A673 (cell line): ENCODE measurements around the gene YPEL2. TPM values are rescaled to one million over a fixed set of nuclear protein-coding genes. Genes with fewer than 3 reads are reported as not detected.

Experiments used
- BruUV-seq: library from RNA; stranded (reverse); fragments of 400-500 nt; replicated peaks from 2 replicates; lab custom pipeline; 2021; lab: Mats Ljungman, UMichigan
- CTCF ChIA-PET: fragments of 300-600 bp; sonication (Branson Sonifier 250); formaldehyde crosslinking; loops from one replicate; lab custom pipeline; 2022; ENCODE audit warnings: antibody characterized with exemption; lab: Charles Lee
- POLR2A ChIA-PET: fragments of 300-600 bp; sonication (Branson Sonifier 250); formaldehyde crosslinking; loops from one replicate; lab custom pipeline; 2022; ENCODE audit warnings: antibody characterized with exemption; ENCODE audit not compliant: low non-redundant PET; lab: Charles Lee
- DNase-seq: peaks from one replicate; pipeline ENCODE4 v3.0.0-alpha.2; 2015; ENCODE audit warnings: low spot score
- H3K27ac ChIP-seq: fragments of 200-600 bp; sonication (generic); 2 replicates; pipeline ENCODE4 v1.5.1; 2016; ENCODE audit warnings: mixed run types, low read depth, mild to moderate bottlenecking, mixed read lengths, antibody characterized with exemption, low read length; ENCODE audit not compliant: poor library complexity, severe bottlenecking
- H3K27me3 ChIP-seq: fragments of 200-600 bp; sonication (generic); replicated peaks from 2 replicates; pipeline ENCODE4 v1.6.1; 2017; ENCODE audit warnings: mixed run types, low read depth, mild to moderate bottlenecking, mixed read lengths, antibody characterized with exemption, low read length; ENCODE audit not compliant: insufficient read depth, poor library complexity
- H3K36me3 ChIP-seq: fragments of 200-600 bp; sonication (generic); 2 replicates; pipeline ENCODE4 v1.6.1; 2016; ENCODE audit warnings: mixed run types, mild to moderate bottlenecking, mixed read lengths, antibody characterized with exemption, low read length; ENCODE audit not compliant: insufficient read depth, poor library complexity, severe bottlenecking
- H3K4me1 ChIP-seq: fragments of 200-600 bp; sonication (generic); 2 replicates; pipeline ENCODE4 v1.6.1; 2017; ENCODE audit warnings: mixed run types, mild to moderate bottlenecking, mixed read lengths, antibody characterized with exemption, low read length; ENCODE audit not compliant: insufficient read depth, poor library complexity, severe bottlenecking
- H3K4me3 ChIP-seq: fragments of 200-600 bp; sonication (generic); 2 replicates; pipeline ENCODE4 v1.5.1; 2016; ENCODE audit warnings: low read depth, mixed run types, mild to moderate bottlenecking, mixed read lengths, low read length; ENCODE audit not compliant: poor library complexity, severe bottlenecking
- H3K9me3 ChIP-seq: fragments of 200-600 bp; sonication (generic); 2 replicates; pipeline ENCODE4 v1.6.1; 2016; ENCODE audit warnings: mixed run types, low read depth, mild to moderate bottlenecking, mixed read lengths, antibody characterized with exemption, low read length; ENCODE audit not compliant: poor library complexity, severe bottlenecking
- EZH2 ChIP-seq: fragments of 200-600 bp; sonication (generic); IDR thresholded peaks from 2 replicates; pipeline ENCODE4 v1.6.1; 2017; ENCODE audit warnings: borderline replicate concordance, low read depth, mild to moderate bottlenecking, mixed read lengths, antibody characterized with exemption, low read length; ENCODE audit not compliant: poor library complexity, severe bottlenecking
- intact Hi-C: fragments of 100-400 bp; cut with micrococcal nuclease; formaldehyde crosslinking; loops from one replicate; pipeline ENCODE4 v1.10.0; 2022; ENCODE audit not compliant: unreplicated experiment
- total RNA-seq: library from RNA; stranded (reverse); gene quantifications from 2 replicates; pipeline ENCODE4 v1.2.3, GENCODE V29; 2021
- TF ChIP-seq, protein P1 (sequence below): fragments of 300-800, 200-600 bp; sonication (generic); conservative IDR thresholded peaks from 2 replicates; pipeline ENCODE4 v1.5.1; 2017; ENCODE audit warnings: low read depth, mild to moderate bottlenecking, antibody characterized with exemption, low read length, moderate library complexity, mixed read lengths

YPEL2 gene
- total RNA-seq, 1 experiment from 2014 or later, result 0.60 TPM

DNA sequence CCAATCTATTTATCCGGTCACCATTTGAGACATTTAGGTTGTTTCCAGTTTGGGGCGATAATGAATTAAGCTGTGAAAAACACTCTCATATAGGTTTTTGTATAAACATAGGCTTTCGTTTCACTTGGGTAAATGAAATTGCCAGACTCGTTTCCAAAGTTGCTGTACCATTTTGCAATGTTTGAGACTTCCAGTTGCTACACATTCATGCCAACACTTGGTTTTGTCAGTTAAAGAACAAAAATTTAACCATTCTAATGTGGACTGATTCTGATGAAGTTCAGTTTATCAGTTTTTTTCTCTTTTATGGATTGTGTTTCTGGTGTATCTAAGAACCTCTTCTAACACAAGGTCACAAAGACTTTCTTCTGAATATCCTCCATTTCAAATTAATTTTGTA lies 52.4 kb downstream of the YPEL2 start:
- H3K27ac ChIP-seq, result no peak overlapping the region
- no peak overlapping the region for H3K4me3 ChIP-seq
- no peaks in the 10 kb centered on the region for H3K36me3 ChIP-seq
- POLR2A ChIA-PET, result no interaction called here
- no TSS peak for BruUV-seq
- CTCF ChIA-PET, result no interaction called here
- H3K9me3 ChIP-seq, result no peaks in the 10 kb centered on the region
- TF ChIP-seq, protein P1, sequence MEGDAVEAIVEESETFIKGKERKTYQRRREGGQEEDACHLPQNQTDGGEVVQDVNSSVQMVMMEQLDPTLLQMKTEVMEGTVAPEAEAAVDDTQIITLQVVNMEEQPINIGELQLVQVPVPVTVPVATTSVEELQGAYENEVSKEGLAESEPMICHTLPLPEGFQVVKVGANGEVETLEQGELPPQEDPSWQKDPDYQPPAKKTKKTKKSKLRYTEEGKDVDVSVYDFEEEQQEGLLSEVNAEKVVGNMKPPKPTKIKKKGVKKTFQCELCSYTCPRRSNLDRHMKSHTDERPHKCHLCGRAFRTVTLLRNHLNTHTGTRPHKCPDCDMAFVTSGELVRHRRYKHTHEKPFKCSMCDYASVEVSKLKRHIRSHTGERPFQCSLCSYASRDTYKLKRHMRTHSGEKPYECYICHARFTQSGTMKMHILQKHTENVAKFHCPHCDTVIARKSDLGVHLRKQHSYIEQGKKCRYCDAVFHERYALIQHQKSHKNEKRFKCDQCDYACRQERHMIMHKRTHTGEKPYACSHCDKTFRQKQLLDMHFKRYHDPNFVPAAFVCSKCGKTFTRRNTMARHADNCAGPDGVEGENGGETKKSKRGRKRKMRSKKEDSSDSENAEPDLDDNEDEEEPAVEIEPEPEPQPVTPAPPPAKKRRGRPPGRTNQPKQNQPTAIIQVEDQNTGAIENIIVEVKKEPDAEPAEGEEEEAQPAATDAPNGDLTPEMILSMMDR, result no peak
- no peak for TF ChIP-seq EZH2
- H3K4me1 ChIP-seq, result no peaks in the 10 kb centered on the region
- DNase-seq, result no peak
- H3K27me3 ChIP-seq, result no peaks in the 10 kb centered on the region
- intact Hi-C loops, result no loop called here

DNA sequence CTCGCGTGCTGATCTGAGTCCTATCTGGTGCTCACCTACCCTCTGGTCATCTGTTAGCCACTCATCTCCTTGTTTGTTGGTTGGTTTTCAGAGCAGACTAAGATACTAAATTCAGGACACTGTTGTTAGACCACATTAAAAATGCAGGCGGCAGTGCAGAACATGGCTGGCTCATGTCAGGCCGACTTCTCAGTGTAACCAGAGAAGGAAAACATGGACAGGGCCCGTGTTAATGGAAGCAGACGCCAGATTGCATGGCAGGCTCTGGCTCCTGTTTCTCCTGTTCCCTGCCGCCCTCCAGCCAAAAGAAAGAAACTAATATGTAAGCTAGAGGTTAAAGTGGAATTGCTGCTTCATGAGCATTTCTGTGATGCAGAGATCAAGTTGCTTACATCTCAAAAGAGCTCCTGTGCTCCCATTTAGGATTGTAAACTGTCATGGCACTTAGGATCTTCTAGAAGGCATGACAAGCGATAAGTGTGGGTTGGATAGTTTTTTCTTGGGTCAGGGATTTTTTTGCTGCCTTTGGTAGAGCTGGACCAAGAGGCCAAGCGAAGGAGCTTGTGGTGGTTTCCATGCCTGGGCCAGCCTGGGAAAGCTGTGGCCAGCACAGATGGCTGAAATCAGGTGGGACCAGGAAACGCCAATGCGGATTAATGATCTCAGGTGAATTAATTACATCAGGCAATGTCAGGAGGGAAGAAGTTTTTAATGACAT lies 56.1 kb downstream of the YPEL2 start:
- POLR2A ChIA-PET, result no interaction called here
- intact Hi-C loops, result no loop called here

DNA sequence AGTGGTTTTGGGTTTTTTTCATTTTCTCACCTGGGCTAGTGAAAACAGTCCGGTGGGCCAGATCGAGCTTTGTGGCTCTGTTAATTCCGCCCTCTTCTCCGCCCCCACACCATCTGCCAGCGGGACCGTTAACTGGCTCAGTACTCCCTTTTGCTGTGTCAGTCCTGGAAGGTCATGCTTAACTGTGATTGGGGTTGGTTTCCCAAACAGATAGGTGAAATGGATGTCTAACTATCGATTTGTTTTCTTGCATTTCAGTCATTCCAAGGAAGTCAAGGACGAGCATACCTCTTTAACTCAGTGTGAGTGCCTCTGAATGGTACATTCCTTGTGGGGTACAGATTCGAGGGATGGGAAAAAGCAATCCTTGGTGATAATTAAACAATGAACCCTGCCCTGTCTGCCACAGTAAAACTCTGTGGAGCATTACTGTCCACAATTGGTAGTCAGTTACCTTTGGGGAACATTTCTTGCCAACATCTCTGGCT lies 56.7 kb downstream of the YPEL2 start:
- TF ChIP-seq, protein P1, result no peak
- TF ChIP-seq EZH2, result no peak
- intact Hi-C loops, result no loop called here
- H3K36me3 ChIP-seq, result no peaks in the 10 kb centered on the region
- H3K27me3 ChIP-seq, result no peaks in the 10 kb centered on the region
- BruUV-seq, result no TSS peak
- no peaks in the 10 kb centered on the region for H3K9me3 ChIP-seq
- ChIA-PET CTCF (no interaction called here), POLR2A (no interaction called here)
- no peak for DNase-seq
- H3K4me3 ChIP-seq, result no peak overlapping the region
- no peak overlapping the region for H3K27ac ChIP-seq
- H3K4me1 ChIP-seq, result no peaks in the 10 kb centered on the region

More for the DNA sequence above, 56.1 kb downstream of the YPEL2 start:
- Histone ChIP-seq H3K27ac (no peak overlapping the region), H3K4me1 (no peaks in the 10 kb centered on the region), H3K27me3 (no peaks in the 10 kb centered on the region), H3K4me3 (no peak overlapping the region), H3K36me3 (no peaks in the 10 kb centered on the region), H3K9me3 (no peaks in the 10 kb centered on the region)
- BruUV-seq, result no TSS peak
- TF ChIP-seq, protein P1, result no peak
- TF ChIP-seq EZH2, result no peak
- CTCF ChIA-PET, result no interaction called here
- DNase-seq, result no peak
